Left lung (tissue), 10 donors: ENCODE results near the gene SLC22A15. TPM values are rescaled to one million over a fixed set of nuclear protein-coding genes. Genes with fewer than 3 reads are reported as not detected.

Source experiments
- ATAC-seq: fragments of 200-7000 bp; cut with Tn5 transposase; one replicate; pipeline ENCODE4 v1.9.1; 2020; ENCODE audit warnings: moderate library complexity
- DNase-seq, 4 donors: peaks; one replicate each; pipeline ENCODE4 v3.0.0-alpha.2; 2013 to 2020
- H3K27ac ChIP-seq, 2 donors: fragments of 200-600 bp; sonication (generic) in 1 of 2; one replicate each; pipeline versions ENCODE4 v1.5.0 to v1.8.0; 2020 to 2021
- H3K27me3 ChIP-seq, 2 donors: fragments of 200-600 bp; sonication (generic) in 1 of 2; one replicate each; pipeline versions ENCODE4 v1.5.0 to v1.8.0; 2020 to 2021
- H3K36me3 ChIP-seq, 2 donors: fragments of 200-600 bp; sonication (generic) in 1 of 2; one replicate each; pipeline versions ENCODE4 v1.5.0 to v1.8.0; 2020 to 2021
- H3K4me1 ChIP-seq, 2 donors: fragments of 200-600 bp; one replicate each; pipeline ENCODE4 v1.8.0; 2021
- H3K4me3 ChIP-seq, 2 donors: fragments of 200-600 bp; sonication (generic) in 1 of 2; one replicate each; pipeline versions ENCODE4 v1.5.0 to v1.8.0; 2020 to 2021; ENCODE audit warnings: mild to moderate bottlenecking in 1 of 2
- H3K9me3 ChIP-seq, 2 donors: fragments of 200-600 bp; sonication (generic) in 1 of 2; one replicate each; pipeline versions ENCODE4 v1.5.0 to v1.8.0; 2020 to 2021
- CTCF ChIP-seq, 2 donors: fragments of 200-600 bp; sonication (generic) in 1 of 2; IDR thresholded peaks; one replicate each; pipeline versions ENCODE4 v1.5.0 to v1.8.0; 2021; ENCODE audit warnings: antibody characterized with exemption in 2 of 2
- intact Hi-C, 2 donors: fragments of 100-400 bp; cut with DNase I; formaldehyde crosslinking; loops; one replicate each; pipeline versions ENCODE4 v1.11.2 to v1.14.2; 2022
- polyA plus RNA-seq, 6 donors: library from polyadenylated mRNA; unstranded; fragments of 120-200 nt; gene quantifications; one replicate each; pipeline ENCODE4 v1.2.1, GENCODE V29; 2013; ENCODE audit not compliant: insufficient read length in 6 of 6
- total RNA-seq, 2 donors: library from RNA; stranded (reverse); fragmentation: NEBNext Ultra II Directional; extraction: Animal tissue kit (Norgen Biotek cat#: 25700); gene quantifications; one replicate each; pipeline ENCODE4 v1.2.1, GENCODE V29; 2021
- donor health status: DM: no; HTN: yes; CAD: no.
- donor health status: DM: no; HTN: no; CAD: no.

The SLC22A15 gene
- total and polyA plus RNA-seq, 8 donors, result 3.2 to 23.0 (median 4.0) TPM

GRCh38 chr1:116096013-116096618, 119.8 kb downstream of the SLC22A15 start:
- TF ChIP-seq CTCF (IDR thresholded peaks at IDR 0.05), result no peak

GRCh38 chr1:116097626-116098025, 121.3 kb downstream of the SLC22A15 start:
- DNase-seq (no peak), ATAC-seq (no peak)
- no peaks in the 10 kb centered on the region for H3K4me1 ChIP-seq
- no peaks in the 10 kb centered on the region for H3K27me3 ChIP-seq
- H3K4me3 ChIP-seq, result no peak overlapping the region
- no peak for TF ChIP-seq CTCF (IDR thresholded peaks at IDR 0.05)
- H3K36me3 ChIP-seq, result peaks cover 0 to 21% of the 10 kb centered on the region in 2 donors
- peaks cover 0 to 18% of the 10 kb centered on the region in 2 donors for H3K9me3 ChIP-seq
- intact Hi-C loops, result no loop called here
- no peak overlapping the region for H3K27ac ChIP-seq

More at GRCh38 chr1:116096013-116096618, 119.8 kb downstream of the SLC22A15 start:
- no peak for ATAC-seq
- intact Hi-C loops, result no loop called here
- DNase-seq, result no peak
- Histone ChIP-seq H3K27ac (no peak overlapping the region), H3K4me1 (no peaks in the 10 kb centered on the region), H3K27me3 (no peaks in the 10 kb centered on the region), H3K9me3 (peaks cover 0 to 20% of the 10 kb centered on the region in 2 donors), H3K4me3 (no peak overlapping the region), H3K36me3 (peaks cover 0 to 36% of the 10 kb centered on the region in 2 donors)

GRCh38 chr1:116099379-116099778, 123.1 kb downstream of the SLC22A15 start:
- no peak for TF ChIP-seq CTCF (IDR thresholded peaks at IDR 0.05)
- no peaks in the 10 kb centered on the region for H3K4me1 ChIP-seq
- intact Hi-C loops, result no loop called here
- ATAC-seq (no peak), DNase-seq (no peak)
- no peak overlapping the region for H3K27ac ChIP-seq
- H3K36me3 ChIP-seq, result peaks cover 0 to 13% of the 10 kb centered on the region in 2 donors
- no peak overlapping the region for H3K4me3 ChIP-seq
- peaks cover 0 to 16% of the 10 kb centered on the region in 2 donors for H3K9me3 ChIP-seq
- no peaks in the 10 kb centered on the region for H3K27me3 ChIP-seq

GRCh38 chr1:116099919-116100318, 123.6 kb downstream of the SLC22A15 start:
- Histone ChIP-seq H3K36me3 (peaks cover 0 to 7% of the 10 kb centered on the region in 2 donors), H3K4me3 (no peak overlapping the region), H3K9me3 (peaks cover 0 to 11% of the 10 kb centered on the region in 2 donors), H3K4me1 (no peaks in the 10 kb centered on the region), H3K27me3 (no peaks in the 10 kb centered on the region), H3K27ac (no peak overlapping the region)
- ATAC-seq (no peak), DNase-seq (no peak)
- intact Hi-C loops, result no loop called here
- no peak for TF ChIP-seq CTCF (IDR thresholded peaks at IDR 0.05)

- Histone ChIP-seq H3K9me3 (no peaks in the 10 kb centered on the region), H3K27me3 (no peaks in the 10 kb centered on the region), H3K4me3 (no peak overlapping the region), H3K4me1 (no peaks in the 10 kb centered on the region), H3K36me3 (no peaks in the 10 kb centered on the region), H3K27ac (no peak overlapping the region)
- ATAC-seq (no peak), DNase-seq (no peak)
- intact Hi-C loops, result no loop called here
- no peak for TF ChIP-seq CTCF (IDR thresholded peaks at IDR 0.05)
Measured at GRCh38 chr1:116104667-116105066, 128.4 kb downstream of the SLC22A15 start.
